Measurements from ENCODE around the gene RBM28. TPM values are rescaled to one million over a fixed set of nuclear protein-coding genes. Genes with fewer than 3 reads are reported as not detected.

Gene RBM28
- total and polyA plus RNA-seq, 10 donors, result 11.0 to 45.8 (median 29.5) TPM

GRCh38 chr7:128307061-128307460 lies 36.6 kb downstream of the RBM28 start:
- Histone ChIP-seq H3K27ac (no peak overlapping the region), H3K9me3 (no peaks in the 10 kb centered on the region), H3K4me1 (no peaks in the 10 kb centered on the region), H3K36me3 (peaks cover 3 to 100% (median 71%) of the 10 kb centered on the region in 6 donors), H3K4me3 (no peak overlapping the region), H3K27me3 (replicated peaks in 1 of 7) (no peaks in the 10 kb centered on the region)
- no peak for DNase-seq
- 87 to 96% (median 94%) methylated on average over 2 of the region's 2 CpGs for WGBS, 5 donors
- intact Hi-C loops (cut with DNase I; ENCODE audit: low total_unique reads), result no loop called here
- no peak for TF ChIP-seq POLR2A (IDR thresholded peaks at IDR 0.05)

- no peaks in the 10 kb centered on the region for H3K9me3 ChIP-seq
- H3K4me1 ChIP-seq, result no peaks in the 10 kb centered on the region
- TF ChIP-seq CTCF (IDR thresholded peaks at IDR 0.05 in 8 of 11, conservative IDR thresholded peaks at IDR 0.05 in 3 of 11) (no peak), POLR2AphosphoS5 (IDR thresholded peaks at IDR 0.05) (no peak), POLR2A (IDR thresholded peaks at IDR 0.05) (no peak)
- no peak for DNase-seq
- intact Hi-C loops (cut with DNase I; ENCODE audit: low total_unique reads), result no loop called here
- no peaks in the 10 kb centered on the region for H3K27me3 ChIP-seq (replicated peaks in 1 of 7)
- peaks cover 0 to 85% (median 45%) of the 10 kb centered on the region in 6 donors for H3K36me3 ChIP-seq
- no peak overlapping the region for H3K4me3 ChIP-seq
- no peak overlapping the region for H3K27ac ChIP-seq
- 78 to 100% (median 90%) methylated on average over 1 of the region's 1 CpG; no CpG with 5 or more reads in 1 of the 5 donors for WGBS, 5 donors
Measured at GRCh38 chr7:128304212-128304611, 39.5 kb downstream of the RBM28 start.

- H3K9me3 ChIP-seq, result no peaks in the 10 kb centered on the region
- H3K27me3 ChIP-seq (replicated peaks in 1 of 7), result no peaks in the 10 kb centered on the region
- peaks cover 0 to 79% (median 42%) of the 10 kb centered on the region in 6 donors for H3K36me3 ChIP-seq
- no peak overlapping the region for H3K4me3 ChIP-seq
- intact Hi-C loops (cut with DNase I; ENCODE audit: low total_unique reads), result no loop called here
- WGBS, 5 donors, result 70 to 75% (median 73%) methylated on average over 5 of the region's 5 CpGs
- no peak for DNase-seq
- no peak overlapping the region for H3K27ac ChIP-seq
- no peak for TF ChIP-seq POLR2A (IDR thresholded peaks at IDR 0.05)
- TF ChIP-seq CTCF (IDR thresholded peaks at IDR 0.05 in 8 of 11, conservative IDR thresholded peaks at IDR 0.05 in 3 of 11), result no peak
- no peak for TF ChIP-seq POLR2AphosphoS5 (IDR thresholded peaks at IDR 0.05)
- H3K4me1 ChIP-seq, result no peaks in the 10 kb centered on the region
Measured at GRCh38 chr7:128303643-128304042, 40.1 kb downstream of the RBM28 start.

- no peak overlapping the region for H3K27ac ChIP-seq
- no peaks in the 10 kb centered on the region for H3K4me1 ChIP-seq
- TF ChIP-seq POLR2A (IDR thresholded peaks at IDR 0.05), result no peak
- no peak for TF ChIP-seq CTCF (IDR thresholded peaks at IDR 0.05 in 8 of 11, conservative IDR thresholded peaks at IDR 0.05 in 3 of 11)
- no peak for TF ChIP-seq POLR2AphosphoS5 (IDR thresholded peaks at IDR 0.05)
- H3K27me3 ChIP-seq (replicated peaks in 1 of 7), result no peaks in the 10 kb centered on the region
- no peak overlapping the region for H3K4me3 ChIP-seq
- no peak for DNase-seq
- no peaks in the 10 kb centered on the region for H3K9me3 ChIP-seq
- H3K36me3 ChIP-seq, result peaks cover 0 to 74% (median 37%) of the 10 kb centered on the region in 6 donors
- intact Hi-C loops (cut with DNase I; ENCODE audit: low total_unique reads), result no loop called here
- WGBS, 5 donors, result 66 to 81% (median 75%) methylated on average over 2 of the region's 2 CpGs
Measured at GRCh38 chr7:128303133-128303532, 40.6 kb downstream of the RBM28 start.

- H3K4me1 ChIP-seq, result no peaks in the 10 kb centered on the region
- TF ChIP-seq CTCF (IDR thresholded peaks at IDR 0.05 in 8 of 11, conservative IDR thresholded peaks at IDR 0.05 in 3 of 11) (no peak), POLR2AphosphoS5 (IDR thresholded peaks at IDR 0.05) (no peak), POLR2A (IDR thresholded peaks at IDR 0.05) (no peak)
- no peaks in the 10 kb centered on the region for H3K27me3 ChIP-seq (replicated peaks in 1 of 7)
- no peaks in the 10 kb centered on the region for H3K9me3 ChIP-seq
- 76 to 90% (median 85%) methylated on average over 10 of the region's 10 CpGs for WGBS, 5 donors
- no peak overlapping the region for H3K27ac ChIP-seq
- H3K4me3 ChIP-seq, result no peak overlapping the region
- peaks cover 0 to 64% (median 31%) of the 10 kb centered on the region in 6 donors for H3K36me3 ChIP-seq
- DNase-seq, result no peak
- intact Hi-C loops (cut with DNase I; ENCODE audit: low total_unique reads), result no loop called here
Measured at GRCh38 chr7:128302139-128302538, 41.6 kb downstream of the RBM28 start.
